WTC11 (cell line): Measurements from ENCODE around the gene SLC23A2. TPM values are rescaled to one million over a fixed set of nuclear protein-coding genes. Genes with fewer than 3 reads are reported as not detected.

Experiments used
- ATAC-seq: fragments of 200-7000 bp; cut with Tn5 transposase; 2 replicates; pipeline ENCODE4 v1.10.0; 2021; ENCODE audit warnings: mild to moderate bottlenecking, moderate library complexity
- CTCF ChIA-PET: fragments of 300-600 bp; sonication (Branson Sonifier 250); formaldehyde crosslinking; loops from one replicate; lab custom pipeline; 2021; ENCODE audit warnings: antibody characterized with exemption; lab: Charles Lee
- POLR2A ChIA-PET: fragments of 350-600 bp; sonication (Branson Sonifier 250); formaldehyde crosslinking; loops from one replicate; lab custom pipeline; 2021; ENCODE audit warnings: antibody characterized with exemption; lab: Charles Lee
- DNase-seq: peaks from one replicate; pipeline ENCODE4 v3.0.0; 2021; ENCODE audit warnings: low spot score
- H3K27ac Mint-ChIP-seq: 2 replicates; pipeline ENCODE4 v1.8.0; 2021; ENCODE audit warnings: mixed read lengths
- H3K27me3 Mint-ChIP-seq: 2 replicates; pipeline ENCODE4 v1.8.0; 2021; ENCODE audit warnings: low read depth, mild to moderate bottlenecking, moderate library complexity, mixed read lengths
- H3K36me3 Mint-ChIP-seq: 2 replicates; pipeline ENCODE4 v1.8.0; 2021; ENCODE audit warnings: mixed read lengths
- H3K4me1 Mint-ChIP-seq: 2 replicates; pipeline ENCODE4 v1.8.0; 2022; ENCODE audit warnings: mixed read lengths
- H3K4me3 Mint-ChIP-seq: 2 replicates; pipeline ENCODE4 v1.8.0; 2021; ENCODE audit warnings: mild to moderate bottlenecking, moderate library complexity, mixed read lengths
- H3K9me3 Mint-ChIP-seq: 2 replicates; pipeline ENCODE4 v1.8.0; 2021; ENCODE audit warnings: mixed read lengths
- CBFB ChIP-seq: sonication (generic); formaldehyde crosslinking; IDR thresholded peaks from 2 replicates; pipeline ENCODE4 v1.8.1; 2022; ENCODE audit warnings: mild to moderate bottlenecking, low read depth, missing genetic modification reagents
- CREB1 ChIP-seq: sonication (generic); formaldehyde crosslinking; IDR thresholded peaks from 2 replicates; pipeline ENCODE4 v1.8.0; 2023; ENCODE audit warnings: mild to moderate bottlenecking, missing genetic modification reagents
- ETV6 ChIP-seq: sonication (generic); formaldehyde crosslinking; IDR thresholded peaks from 2 replicates; pipeline ENCODE4 v1.8.1; 2022; ENCODE audit warnings: mild to moderate bottlenecking, missing genetic modification reagents
- FOXJ3 ChIP-seq: sonication (generic); formaldehyde crosslinking; IDR thresholded peaks from 2 replicates; pipeline ENCODE4 v1.9.0; 2021; ENCODE audit warnings: missing genetic modification reagents, mild to moderate bottlenecking, borderline replicate concordance
- FOXP1 ChIP-seq: sonication (generic); formaldehyde crosslinking; IDR thresholded peaks from 2 replicates; pipeline ENCODE4 v1.8.0; 2022; ENCODE audit warnings: missing genetic modification reagents, mild to moderate bottlenecking, moderate library complexity, borderline replicate concordance
- NR2C2 ChIP-seq: sonication (generic); formaldehyde crosslinking; IDR thresholded peaks from 2 replicates; pipeline ENCODE4 v1.8.0; 2022; ENCODE audit warnings: mild to moderate bottlenecking, missing genetic modification reagents
- OVOL2 ChIP-seq: fragments of 250-450 bp; sonication (Bioruptor Pico); IDR thresholded peaks from 2 replicates; pipeline ENCODE4 v1.9.0; 2021; ENCODE audit warnings: mild to moderate bottlenecking, borderline replicate concordance
- RORB ChIP-seq: fragments of 250-450 bp; sonication (Bioruptor Pico); IDR thresholded peaks from 2 replicates; pipeline ENCODE4 v1.9.0; 2021; ENCODE audit warnings: mild to moderate bottlenecking
- SOX15 ChIP-seq: fragments of 250-450 bp; sonication (Bioruptor Pico); IDR thresholded peaks from 2 replicates; pipeline ENCODE4 v1.9.0; 2021; ENCODE audit warnings: mild to moderate bottlenecking
- SP1 ChIP-seq: sonication (generic); formaldehyde crosslinking; conservative IDR thresholded peaks from 2 replicates; pipeline ENCODE4 v1.8.1; 2022; ENCODE audit warnings: missing genetic modification reagents
- TEAD4 ChIP-seq: sonication (generic); formaldehyde crosslinking; IDR thresholded peaks from 2 replicates; pipeline ENCODE4 v1.8.0; 2022; ENCODE audit warnings: mild to moderate bottlenecking, missing genetic modification reagents
- ZNF317 ChIP-seq: sonication (generic); formaldehyde crosslinking; IDR thresholded peaks from 2 replicates; pipeline ENCODE4 v1.8.1; 2023; ENCODE audit warnings: low read depth, mild to moderate bottlenecking, moderate library complexity, missing genetic modification reagents, borderline replicate concordance
- ZNF671 ChIP-seq: fragments of 250-450 bp; sonication (Bioruptor Pico); IDR thresholded peaks from 2 replicates; pipeline ENCODE4 v1.8.0; 2021; ENCODE audit warnings: mild to moderate bottlenecking
- total RNA-seq: library from RNA; stranded (reverse); gene quantifications from 3 replicates; pipeline ENCODE4 v1.2.3, GENCODE V29; 2021
- TF ChIP-seq, protein P1 (sequence below): sonication (generic); formaldehyde crosslinking; IDR thresholded peaks from 2 replicates; pipeline ENCODE4 v1.8.1; 2022; ENCODE audit warnings: low read depth, mild to moderate bottlenecking, moderate library complexity, missing genetic modification reagents, borderline replicate concordance
- TF ChIP-seq, protein P2 (sequence below): fragments of 250-450 bp; sonication (Bioruptor Pico); conservative IDR thresholded peaks from 2 replicates; pipeline ENCODE4 v1.9.0; 2021; ENCODE audit warnings: mild to moderate bottlenecking
- TF ChIP-seq, protein P3 (sequence below): fragments of 250-450 bp; sonication (Bioruptor Pico); IDR thresholded peaks from 2 replicates; pipeline ENCODE4 v1.9.0; 2021; ENCODE audit warnings: mild to moderate bottlenecking
- TF ChIP-seq, protein P4 (sequence below): sonication (generic); formaldehyde crosslinking; IDR thresholded peaks from 2 replicates; pipeline ENCODE4 v1.8.0; 2022; ENCODE audit warnings: missing genetic modification reagents
- TF ChIP-seq, protein P5 (sequence below): fragments of 200-600 bp; IDR thresholded peaks from 2 replicates; pipeline ENCODE4 v1.8.0; 2022; ENCODE audit warnings: antibody characterized with exemption
- TF ChIP-seq, protein P6 (sequence below): sonication (generic); formaldehyde crosslinking; IDR thresholded peaks from 2 replicates; pipeline ENCODE4 v1.8.0; 2022; ENCODE audit warnings: mild to moderate bottlenecking, missing genetic modification reagents
- TF ChIP-seq, protein P7 (sequence below): fragments of 250-450 bp; sonication (Bioruptor Pico); IDR thresholded peaks from 2 replicates; pipeline ENCODE4 v1.8.0; 2021; ENCODE audit warnings: mild to moderate bottlenecking
- TF ChIP-seq, protein P8 (sequence below): sonication (generic); formaldehyde crosslinking; conservative IDR thresholded peaks from 2 replicates; pipeline ENCODE4 v1.8.1; 2022; ENCODE audit warnings: mild to moderate bottlenecking, missing genetic modification reagents

The SLC23A2 gene
- total RNA-seq, 1 experiment from 2014 or later, result 14.5 TPM

DNA sequence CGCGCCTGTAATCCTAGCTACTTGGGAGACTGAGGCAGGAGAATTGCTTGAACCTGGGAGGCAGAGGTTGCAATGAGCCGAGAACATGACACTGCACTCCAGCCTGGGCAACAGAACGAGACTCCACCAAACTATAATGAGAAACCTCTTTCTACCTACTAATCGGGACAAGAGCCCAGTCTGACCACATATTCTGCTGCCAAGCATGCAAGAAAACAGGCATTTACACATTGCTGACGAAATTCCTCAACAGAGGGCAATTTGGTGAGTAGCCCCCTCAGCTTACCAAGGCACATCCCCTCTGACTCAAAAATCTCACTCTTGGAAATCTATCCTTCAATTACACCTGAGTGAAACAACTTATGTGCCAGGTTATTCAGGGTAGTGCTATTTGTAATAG lies 81.2 kb downstream of the SLC23A2 start (continued):
- TF ChIP-seq, protein P1, sequence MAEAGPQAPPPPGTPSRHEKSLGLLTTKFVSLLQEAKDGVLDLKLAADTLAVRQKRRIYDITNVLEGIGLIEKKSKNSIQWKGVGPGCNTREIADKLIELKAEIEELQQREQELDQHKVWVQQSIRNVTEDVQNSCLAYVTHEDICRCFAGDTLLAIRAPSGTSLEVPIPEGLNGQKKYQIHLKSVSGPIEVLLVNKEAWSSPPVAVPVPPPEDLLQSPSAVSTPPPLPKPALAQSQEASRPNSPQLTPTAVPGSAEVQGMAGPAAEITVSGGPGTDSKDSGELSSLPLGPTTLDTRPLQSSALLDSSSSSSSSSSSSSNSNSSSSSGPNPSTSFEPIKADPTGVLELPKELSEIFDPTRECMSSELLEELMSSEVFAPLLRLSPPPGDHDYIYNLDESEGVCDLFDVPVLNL (CRISPR knock-in tag), result no peak

DNA sequence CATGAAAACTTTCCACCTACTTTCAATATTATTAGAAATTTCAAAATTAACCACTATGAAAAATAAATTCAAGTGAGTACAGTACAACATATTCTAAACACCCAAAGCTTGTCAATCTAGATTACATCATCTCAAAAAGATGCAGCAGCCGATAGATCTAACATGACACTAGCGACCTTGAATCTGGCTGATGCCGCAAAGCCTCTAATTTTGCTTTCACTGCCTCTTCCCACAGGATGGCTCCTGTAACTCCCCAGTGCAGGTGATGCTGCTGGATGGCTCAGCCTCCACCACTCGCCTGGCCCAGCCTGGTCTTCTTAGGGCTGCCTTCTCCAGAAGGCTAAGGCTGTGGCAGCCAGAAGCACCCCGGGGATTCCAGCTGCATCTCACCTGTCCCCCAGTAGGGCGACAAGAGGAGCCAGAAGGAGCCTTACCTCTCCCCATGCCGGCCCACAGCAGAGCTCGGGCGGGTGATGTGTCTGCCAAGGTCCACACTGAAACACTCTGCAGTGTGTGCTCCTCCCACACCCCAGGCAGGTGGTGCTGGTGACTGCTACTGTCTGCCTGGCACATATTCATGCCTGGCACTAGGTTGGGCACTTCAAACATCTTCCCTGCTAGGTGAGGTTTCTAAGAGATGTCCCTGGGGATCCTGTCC lies 82.1 kb downstream of the SLC23A2 start:
- Mint-ChIP-seq H3K27me3 (no peaks in the 10 kb centered on the region), H3K27ac (0 out of 2 replicates have a peak overlapping the region, but pooled peaks have one; percentile 14), H3K4me3 (no peak overlapping the region), H3K4me1 (peaks cover 27% of the 10 kb centered on the region), H3K36me3 (no peaks in the 10 kb centered on the region), H3K9me3 (no peaks in the 10 kb centered on the region)
- DNase-seq, result no peak
- TF ChIP-seq TEAD4 (CRISPR knock-in tag), result no peak
- no peak for TF ChIP-seq RORB
- TF ChIP-seq, protein P2, sequence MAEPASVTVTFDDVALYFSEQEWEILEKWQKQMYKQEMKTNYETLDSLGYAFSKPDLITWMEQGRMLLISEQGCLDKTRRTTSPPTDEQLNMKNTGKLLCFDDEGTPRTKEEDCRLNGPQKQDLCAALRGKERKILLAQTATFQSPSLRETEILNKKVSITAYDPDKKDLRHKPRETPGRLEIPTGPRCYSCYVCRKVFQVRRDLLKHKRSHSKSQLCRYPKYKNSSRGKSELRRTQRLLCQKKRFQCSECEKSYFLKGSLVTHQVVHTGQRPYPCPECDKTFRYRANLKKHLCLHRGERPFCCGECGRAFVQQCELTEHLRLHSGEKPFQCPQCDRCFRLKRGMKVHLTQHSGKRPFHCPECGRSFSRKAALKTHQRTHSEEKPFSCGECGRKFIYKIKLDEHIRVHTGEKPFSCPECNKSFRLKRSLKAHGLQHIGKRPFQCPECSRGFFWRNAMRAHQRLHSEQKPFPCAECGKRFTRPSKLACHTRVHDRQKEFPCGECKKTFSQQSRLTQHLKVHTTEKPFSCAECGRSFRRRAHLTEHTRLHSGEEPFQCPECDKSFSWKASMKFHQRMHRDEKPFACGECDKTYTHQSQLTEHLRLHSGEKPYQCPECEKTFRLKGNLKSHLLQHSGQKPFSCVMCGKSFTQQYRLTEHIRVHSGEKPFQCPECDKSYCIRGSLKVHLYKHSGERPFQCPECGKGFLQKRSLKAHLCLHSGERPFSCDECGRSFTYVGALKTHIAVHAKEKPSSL (CRISPR knock-in tag), result no peak
- no peak for TF ChIP-seq ETV6 (CRISPR knock-in tag)
- TF ChIP-seq NR2C2 (CRISPR knock-in tag), result no peak
- TF ChIP-seq, protein P3, sequence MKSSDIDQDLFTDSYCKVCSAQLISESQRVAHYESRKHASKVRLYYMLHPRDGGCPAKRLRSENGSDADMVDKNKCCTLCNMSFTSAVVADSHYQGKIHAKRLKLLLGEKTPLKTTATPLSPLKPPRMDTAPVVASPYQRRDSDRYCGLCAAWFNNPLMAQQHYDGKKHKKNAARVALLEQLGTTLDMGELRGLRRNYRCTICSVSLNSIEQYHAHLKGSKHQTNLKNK, result no peak
- TF ChIP-seq, protein P4, sequence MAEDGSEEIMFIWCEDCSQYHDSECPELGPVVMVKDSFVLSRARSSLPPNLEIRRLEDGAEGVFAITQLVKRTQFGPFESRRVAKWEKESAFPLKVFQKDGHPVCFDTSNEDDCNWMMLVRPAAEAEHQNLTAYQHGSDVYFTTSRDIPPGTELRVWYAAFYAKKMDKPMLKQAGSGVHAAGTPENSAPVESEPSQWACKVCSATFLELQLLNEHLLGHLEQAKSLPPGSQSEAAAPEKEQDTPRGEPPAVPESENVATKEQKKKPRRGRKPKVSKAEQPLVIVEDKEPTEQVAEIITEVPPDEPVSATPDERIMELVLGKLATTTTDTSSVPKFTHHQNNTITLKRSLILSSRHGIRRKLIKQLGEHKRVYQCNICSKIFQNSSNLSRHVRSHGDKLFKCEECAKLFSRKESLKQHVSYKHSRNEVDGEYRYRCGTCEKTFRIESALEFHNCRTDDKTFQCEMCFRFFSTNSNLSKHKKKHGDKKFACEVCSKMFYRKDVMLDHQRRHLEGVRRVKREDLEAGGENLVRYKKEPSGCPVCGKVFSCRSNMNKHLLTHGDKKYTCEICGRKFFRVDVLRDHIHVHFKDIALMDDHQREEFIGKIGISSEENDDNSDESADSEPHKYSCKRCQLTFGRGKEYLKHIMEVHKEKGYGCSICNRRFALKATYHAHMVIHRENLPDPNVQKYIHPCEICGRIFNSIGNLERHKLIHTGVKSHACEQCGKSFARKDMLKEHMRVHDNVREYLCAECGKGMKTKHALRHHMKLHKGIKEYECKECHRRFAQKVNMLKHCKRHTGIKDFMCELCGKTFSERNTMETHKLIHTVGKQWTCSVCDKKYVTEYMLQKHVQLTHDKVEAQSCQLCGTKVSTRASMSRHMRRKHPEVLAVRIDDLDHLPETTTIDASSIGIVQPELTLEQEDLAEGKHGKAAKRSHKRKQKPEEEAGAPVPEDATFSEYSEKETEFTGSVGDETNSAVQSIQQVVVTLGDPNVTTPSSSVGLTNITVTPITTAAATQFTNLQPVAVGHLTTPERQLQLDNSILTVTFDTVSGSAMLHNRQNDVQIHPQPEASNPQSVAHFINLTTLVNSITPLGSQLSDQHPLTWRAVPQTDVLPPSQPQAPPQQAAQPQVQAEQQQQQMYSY (CRISPR knock-in tag), result no peak
- no peak for TF ChIP-seq CREB1 (CRISPR knock-in tag)
- no peak for TF ChIP-seq CBFB (CRISPR knock-in tag)
- TF ChIP-seq SP1 (CRISPR knock-in tag), result no peak
- TF ChIP-seq FOXP1 (CRISPR knock-in tag), result no peak
- TF ChIP-seq ZNF317 (CRISPR knock-in tag), result no peak
- ATAC-seq, result peak; percentile 58
- CTCF ChIA-PET, result no interaction called here
- POLR2A ChIA-PET, result no interaction called here

DNA sequence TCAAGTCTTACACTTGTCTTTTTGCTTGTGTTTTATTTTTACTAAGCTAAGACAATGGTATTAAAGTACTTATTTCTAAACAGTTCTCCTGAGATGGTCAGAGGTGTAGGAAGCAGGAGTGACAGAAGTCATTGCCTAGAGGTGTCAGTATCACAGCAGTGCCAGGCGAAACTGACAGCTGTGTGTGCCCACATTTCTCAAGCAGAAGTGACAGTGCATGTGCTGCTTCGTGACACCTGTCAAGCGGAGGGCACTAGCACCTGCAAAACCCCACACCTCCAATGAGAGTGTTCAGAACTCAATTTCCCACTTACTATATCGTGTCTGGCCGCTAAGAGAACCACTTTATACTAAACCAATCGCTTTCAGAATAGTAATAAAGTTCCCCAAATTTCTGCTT lies 82.8 kb downstream of the SLC23A2 start:
- ATAC-seq (no peak), DNase-seq (no peak)
- no peak overlapping the region for H3K27ac Mint-ChIP-seq
- H3K4me1 Mint-ChIP-seq, result peaks cover 23% of the 10 kb centered on the region
- H3K9me3 Mint-ChIP-seq, result no peaks in the 10 kb centered on the region
- no peak overlapping the region for H3K4me3 Mint-ChIP-seq
- no peaks in the 10 kb centered on the region for H3K27me3 Mint-ChIP-seq
- ChIA-PET POLR2A (no interaction called here), CTCF (no interaction called here)
- H3K36me3 Mint-ChIP-seq, result no peaks in the 10 kb centered on the region
- TF ChIP-seq, protein P5, sequence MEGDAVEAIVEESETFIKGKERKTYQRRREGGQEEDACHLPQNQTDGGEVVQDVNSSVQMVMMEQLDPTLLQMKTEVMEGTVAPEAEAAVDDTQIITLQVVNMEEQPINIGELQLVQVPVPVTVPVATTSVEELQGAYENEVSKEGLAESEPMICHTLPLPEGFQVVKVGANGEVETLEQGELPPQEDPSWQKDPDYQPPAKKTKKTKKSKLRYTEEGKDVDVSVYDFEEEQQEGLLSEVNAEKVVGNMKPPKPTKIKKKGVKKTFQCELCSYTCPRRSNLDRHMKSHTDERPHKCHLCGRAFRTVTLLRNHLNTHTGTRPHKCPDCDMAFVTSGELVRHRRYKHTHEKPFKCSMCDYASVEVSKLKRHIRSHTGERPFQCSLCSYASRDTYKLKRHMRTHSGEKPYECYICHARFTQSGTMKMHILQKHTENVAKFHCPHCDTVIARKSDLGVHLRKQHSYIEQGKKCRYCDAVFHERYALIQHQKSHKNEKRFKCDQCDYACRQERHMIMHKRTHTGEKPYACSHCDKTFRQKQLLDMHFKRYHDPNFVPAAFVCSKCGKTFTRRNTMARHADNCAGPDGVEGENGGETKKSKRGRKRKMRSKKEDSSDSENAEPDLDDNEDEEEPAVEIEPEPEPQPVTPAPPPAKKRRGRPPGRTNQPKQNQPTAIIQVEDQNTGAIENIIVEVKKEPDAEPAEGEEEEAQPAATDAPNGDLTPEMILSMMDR, result no peak
- TF ChIP-seq RORB (no peak), OVOL2 (CRISPR knock-in tag) (no peak), SOX15 (CRISPR knock-in tag) (no peak), FOXJ3 (no peak), ZNF671 (CRISPR knock-in tag) (no peak)
- TF ChIP-seq, protein P6, sequence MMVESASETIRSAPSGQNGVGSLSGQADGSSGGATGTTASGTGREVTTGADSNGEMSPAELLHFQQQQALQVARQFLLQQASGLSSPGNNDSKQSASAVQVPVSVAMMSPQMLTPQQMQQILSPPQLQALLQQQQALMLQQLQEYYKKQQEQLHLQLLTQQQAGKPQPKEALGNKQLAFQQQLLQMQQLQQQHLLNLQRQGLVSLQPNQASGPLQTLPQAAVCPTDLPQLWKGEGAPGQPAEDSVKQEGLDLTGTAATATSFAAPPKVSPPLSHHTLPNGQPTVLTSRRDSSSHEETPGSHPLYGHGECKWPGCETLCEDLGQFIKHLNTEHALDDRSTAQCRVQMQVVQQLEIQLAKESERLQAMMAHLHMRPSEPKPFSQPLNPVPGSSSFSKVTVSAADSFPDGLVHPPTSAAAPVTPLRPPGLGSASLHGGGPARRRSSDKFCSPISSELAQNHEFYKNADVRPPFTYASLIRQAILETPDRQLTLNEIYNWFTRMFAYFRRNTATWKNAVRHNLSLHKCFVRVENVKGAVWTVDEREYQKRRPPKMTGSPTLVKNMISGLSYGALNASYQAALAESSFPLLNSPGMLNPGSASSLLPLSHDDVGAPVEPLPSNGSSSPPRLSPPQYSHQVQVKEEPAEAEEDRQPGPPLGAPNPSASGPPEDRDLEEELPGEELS (CRISPR knock-in tag), result no peak
- TF ChIP-seq, protein P7, sequence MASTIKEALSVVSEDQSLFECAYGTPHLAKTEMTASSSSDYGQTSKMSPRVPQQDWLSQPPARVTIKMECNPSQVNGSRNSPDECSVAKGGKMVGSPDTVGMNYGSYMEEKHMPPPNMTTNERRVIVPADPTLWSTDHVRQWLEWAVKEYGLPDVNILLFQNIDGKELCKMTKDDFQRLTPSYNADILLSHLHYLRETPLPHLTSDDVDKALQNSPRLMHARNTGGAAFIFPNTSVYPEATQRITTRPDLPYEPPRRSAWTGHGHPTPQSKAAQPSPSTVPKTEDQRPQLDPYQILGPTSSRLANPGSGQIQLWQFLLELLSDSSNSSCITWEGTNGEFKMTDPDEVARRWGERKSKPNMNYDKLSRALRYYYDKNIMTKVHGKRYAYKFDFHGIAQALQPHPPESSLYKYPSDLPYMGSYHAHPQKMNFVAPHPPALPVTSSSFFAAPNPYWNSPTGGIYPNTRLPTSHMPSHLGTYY (CRISPR knock-in tag), result no peak
- TF ChIP-seq, protein P8, sequence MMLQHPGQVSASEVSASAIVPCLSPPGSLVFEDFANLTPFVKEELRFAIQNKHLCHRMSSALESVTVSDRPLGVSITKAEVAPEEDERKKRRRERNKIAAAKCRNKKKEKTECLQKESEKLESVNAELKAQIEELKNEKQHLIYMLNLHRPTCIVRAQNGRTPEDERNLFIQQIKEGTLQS (CRISPR knock-in tag), result no peak
